Nephron progenitor cell (in vitro differentiated cells): ENCODE measurements around the gene ST6GALNAC3.

Source experiments
- DNase-seq: peaks from one replicate; pipeline ENCODE4 v3.0.0; 2021
- H3K27ac Mint-ChIP-seq: 2 replicates; pipeline ENCODE4 v1.8.0; 2021; ENCODE audit warnings: mild to moderate bottlenecking, moderate library complexity, mixed read lengths
- H3K27me3 Mint-ChIP-seq: 2 replicates; pipeline ENCODE4 v1.8.0; 2021; ENCODE audit warnings: mild to moderate bottlenecking, low read depth, mixed read lengths; ENCODE audit not compliant: poor library complexity
- H3K36me3 Mint-ChIP-seq: 2 replicates; pipeline ENCODE4 v1.8.0; 2021; ENCODE audit warnings: low read depth, mixed read lengths
- H3K4me1 Mint-ChIP-seq: 2 replicates; pipeline ENCODE4 v1.8.0; 2021; ENCODE audit warnings: mixed read lengths
- H3K4me3 Mint-ChIP-seq: 2 replicates; pipeline ENCODE4 v1.8.0; 2021; ENCODE audit warnings: mild to moderate bottlenecking, moderate library complexity, mixed read lengths
- H3K9me3 Mint-ChIP-seq: 2 replicates; pipeline ENCODE4 v1.8.0; 2021; ENCODE audit warnings: mild to moderate bottlenecking, moderate library complexity, mixed read lengths
- TF ChIP-seq, protein P1 (sequence below): fragments of 200-600 bp; sonication (generic); IDR thresholded peaks from 2 replicates; pipeline ENCODE4 v1.5.0; 2021; ENCODE audit warnings: antibody characterized with exemption

ST6GALNAC3 gene

DNA sequence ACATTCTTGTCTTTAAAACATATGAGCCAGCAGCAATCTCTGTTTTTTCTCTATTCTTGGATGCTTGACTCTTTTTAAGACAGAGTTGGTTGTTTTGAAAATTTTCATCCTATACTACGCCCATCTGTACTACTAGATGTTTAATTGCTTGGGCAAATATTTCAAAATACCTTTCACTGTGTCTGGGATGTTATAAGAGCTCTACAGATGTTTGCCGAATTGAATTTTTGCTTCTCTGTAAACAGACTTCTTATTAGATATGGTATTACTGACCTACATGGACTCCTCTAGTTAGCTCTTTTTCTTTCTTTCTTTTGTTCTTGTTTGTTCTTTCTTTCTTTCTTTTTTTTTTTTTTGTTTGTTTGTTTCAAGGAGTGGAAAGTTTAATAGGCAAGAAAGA, 345.1 kb downstream of the ST6GALNAC3 start:
- Mint-ChIP-seq H3K27ac (no peak overlapping the region), H3K27me3 (no peaks in the 10 kb centered on the region), H3K36me3 (no peaks in the 10 kb centered on the region), H3K9me3 (no peaks in the 10 kb centered on the region), H3K4me1 (no peaks in the 10 kb centered on the region), H3K4me3 (no peak overlapping the region)
- no peak for DNase-seq
- TF ChIP-seq, protein P1, sequence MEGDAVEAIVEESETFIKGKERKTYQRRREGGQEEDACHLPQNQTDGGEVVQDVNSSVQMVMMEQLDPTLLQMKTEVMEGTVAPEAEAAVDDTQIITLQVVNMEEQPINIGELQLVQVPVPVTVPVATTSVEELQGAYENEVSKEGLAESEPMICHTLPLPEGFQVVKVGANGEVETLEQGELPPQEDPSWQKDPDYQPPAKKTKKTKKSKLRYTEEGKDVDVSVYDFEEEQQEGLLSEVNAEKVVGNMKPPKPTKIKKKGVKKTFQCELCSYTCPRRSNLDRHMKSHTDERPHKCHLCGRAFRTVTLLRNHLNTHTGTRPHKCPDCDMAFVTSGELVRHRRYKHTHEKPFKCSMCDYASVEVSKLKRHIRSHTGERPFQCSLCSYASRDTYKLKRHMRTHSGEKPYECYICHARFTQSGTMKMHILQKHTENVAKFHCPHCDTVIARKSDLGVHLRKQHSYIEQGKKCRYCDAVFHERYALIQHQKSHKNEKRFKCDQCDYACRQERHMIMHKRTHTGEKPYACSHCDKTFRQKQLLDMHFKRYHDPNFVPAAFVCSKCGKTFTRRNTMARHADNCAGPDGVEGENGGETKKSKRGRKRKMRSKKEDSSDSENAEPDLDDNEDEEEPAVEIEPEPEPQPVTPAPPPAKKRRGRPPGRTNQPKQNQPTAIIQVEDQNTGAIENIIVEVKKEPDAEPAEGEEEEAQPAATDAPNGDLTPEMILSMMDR: no peak

DNA sequence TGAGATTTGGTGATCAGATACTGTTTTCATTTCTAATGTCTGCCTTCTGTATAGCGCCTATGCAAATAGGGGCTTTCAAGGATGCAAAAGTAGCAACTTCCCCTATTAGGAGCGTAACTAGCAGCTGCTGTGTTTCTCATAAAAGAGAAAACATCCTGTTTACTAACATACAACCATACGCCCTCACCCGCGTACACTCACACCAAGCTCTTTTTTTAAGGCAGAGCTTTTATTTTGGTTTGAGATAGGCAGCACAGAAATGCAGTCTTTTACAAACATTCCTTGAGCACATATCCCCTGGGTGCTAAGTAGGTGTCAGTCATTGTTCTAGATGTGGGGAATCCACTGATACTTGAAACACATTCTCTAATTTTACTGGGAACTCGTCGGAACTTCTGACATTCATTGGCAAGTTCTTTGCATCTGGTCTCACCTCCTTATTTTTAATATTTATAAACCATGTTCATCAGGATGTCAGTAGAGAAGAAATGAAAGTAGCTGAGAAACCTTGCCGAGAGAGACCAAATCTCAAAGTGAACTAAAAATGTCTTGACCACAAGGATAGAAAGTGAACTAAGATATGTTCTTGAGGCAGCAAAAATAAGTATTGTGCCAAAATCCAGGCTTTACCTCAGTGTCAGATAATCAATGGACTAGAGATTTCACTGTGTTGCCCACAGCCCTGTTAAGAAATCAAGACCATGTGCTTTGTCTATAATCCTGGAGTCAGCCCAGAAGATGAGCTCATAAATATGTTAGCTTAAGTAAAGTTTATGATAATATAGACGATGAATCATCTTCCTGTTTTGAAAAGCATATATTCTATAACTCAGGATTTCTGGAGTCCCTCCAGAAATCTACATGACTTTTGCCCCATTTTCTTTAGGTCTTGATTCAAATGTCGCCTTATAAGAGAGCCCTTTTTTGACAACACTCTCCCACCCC, 350.9 kb downstream of the ST6GALNAC3 start:
- peaks cover 5% of the 10 kb centered on the region for H3K4me1 Mint-ChIP-seq
- H3K9me3 Mint-ChIP-seq: no peaks in the 10 kb centered on the region
- no peak overlapping the region for H3K27ac Mint-ChIP-seq
- H3K36me3 Mint-ChIP-seq: no peaks in the 10 kb centered on the region
- TF ChIP-seq, protein P1: no peak
- no peak overlapping the region for H3K4me3 Mint-ChIP-seq
- DNase-seq: no peak
- no peaks in the 10 kb centered on the region for H3K27me3 Mint-ChIP-seq

DNA sequence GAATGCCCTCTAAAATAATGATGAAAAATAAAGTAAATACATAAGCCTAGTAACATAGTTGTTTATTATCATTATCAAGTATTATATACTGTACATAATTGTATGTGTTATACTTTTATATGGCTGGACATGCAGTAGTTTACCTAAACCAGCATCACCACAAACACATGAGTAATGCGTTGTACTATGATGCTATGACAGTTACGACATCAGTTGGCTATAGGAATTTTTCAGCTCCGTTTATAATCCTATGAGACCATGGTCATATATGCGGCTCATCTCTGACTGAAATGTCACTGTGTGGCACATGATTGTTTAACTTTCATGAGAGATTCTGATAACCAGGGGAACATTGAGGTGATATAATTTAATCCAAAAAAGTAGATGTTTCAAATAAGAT, 352.1 kb downstream of the ST6GALNAC3 start:
- no peaks in the 10 kb centered on the region for H3K36me3 Mint-ChIP-seq
- no peaks in the 10 kb centered on the region for H3K27me3 Mint-ChIP-seq
- H3K4me1 Mint-ChIP-seq: peaks cover 8% of the 10 kb centered on the region
- no peaks in the 10 kb centered on the region for H3K9me3 Mint-ChIP-seq
- TF ChIP-seq, protein P1: no peak
- DNase-seq: no peak
- H3K27ac Mint-ChIP-seq: no peak overlapping the region
- no peak overlapping the region for H3K4me3 Mint-ChIP-seq

DNA sequence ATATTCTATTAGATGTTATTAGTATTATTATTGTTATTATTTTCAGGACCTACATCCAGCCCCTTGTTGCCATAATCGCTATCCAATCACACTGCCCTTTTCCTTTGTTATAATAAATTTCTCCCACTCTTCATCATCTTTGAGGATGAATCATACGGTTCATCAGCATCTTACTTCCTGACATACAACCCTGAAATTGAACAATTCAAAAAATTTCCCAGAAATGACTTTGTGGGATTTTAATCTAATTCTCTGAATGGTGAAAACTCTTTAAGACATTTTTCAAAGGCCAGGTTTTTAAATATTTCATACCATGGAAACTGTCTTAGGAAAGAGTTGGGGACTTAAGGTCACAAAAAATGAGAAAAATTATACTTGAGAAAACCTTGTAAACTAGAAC, 353.5 kb downstream of the ST6GALNAC3 start:
- H3K4me1 Mint-ChIP-seq: peaks cover 12% of the 10 kb centered on the region
- H3K4me3 Mint-ChIP-seq: no peak overlapping the region
- no peaks in the 10 kb centered on the region for H3K9me3 Mint-ChIP-seq
- no peak for DNase-seq
- TF ChIP-seq, protein P1: no peak
- no peak overlapping the region for H3K27ac Mint-ChIP-seq
- H3K27me3 Mint-ChIP-seq: no peaks in the 10 kb centered on the region
- H3K36me3 Mint-ChIP-seq: no peaks in the 10 kb centered on the region

DNA sequence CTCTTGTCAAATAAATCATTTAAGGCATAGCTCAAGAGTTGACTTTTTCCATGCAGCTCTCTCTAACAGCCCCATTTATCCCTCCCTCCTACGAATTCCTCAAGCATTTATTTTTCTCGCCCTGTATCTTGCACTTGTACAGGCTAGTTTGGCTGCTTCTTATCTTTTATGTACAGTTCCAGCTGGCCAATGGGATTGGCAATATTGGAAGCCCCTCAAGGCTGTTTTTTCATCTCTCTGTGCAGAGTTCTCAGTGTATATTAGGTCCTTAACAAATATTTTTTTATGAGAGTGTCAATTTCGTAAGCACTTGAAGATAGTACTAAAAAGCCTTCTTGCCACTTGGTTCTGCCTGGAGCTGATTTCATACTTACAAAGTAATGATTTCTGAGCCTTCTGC, 356.0 kb downstream of the ST6GALNAC3 start:
- no peak overlapping the region for H3K27ac Mint-ChIP-seq
- no peaks in the 10 kb centered on the region for H3K9me3 Mint-ChIP-seq
- H3K4me3 Mint-ChIP-seq: no peak overlapping the region
- no peaks in the 10 kb centered on the region for H3K27me3 Mint-ChIP-seq
- DNase-seq: no peak
- TF ChIP-seq, protein P1: no peak
- H3K4me1 Mint-ChIP-seq: peaks cover 27% of the 10 kb centered on the region
- H3K36me3 Mint-ChIP-seq: no peaks in the 10 kb centered on the region

DNA sequence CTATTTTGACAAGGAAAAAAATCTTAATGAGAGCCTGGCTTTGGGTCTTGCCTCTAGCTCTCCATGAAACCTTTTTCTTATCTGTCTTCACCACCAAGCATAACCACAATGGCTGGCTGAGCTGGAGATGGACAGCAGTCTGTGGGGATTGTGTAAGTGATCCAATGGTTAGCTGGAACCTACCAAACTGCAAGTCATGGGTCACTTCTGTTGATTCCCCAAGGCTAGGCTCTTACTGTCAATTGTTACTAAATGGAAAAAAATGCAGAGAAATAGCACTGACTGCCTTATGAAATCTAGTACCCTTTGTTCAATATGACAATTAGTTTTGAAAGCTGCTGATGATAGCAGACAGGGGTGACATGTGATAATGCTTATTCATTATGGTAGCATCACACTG, 359.0 kb downstream of the ST6GALNAC3 start:
- no peak overlapping the region for H3K4me3 Mint-ChIP-seq
- no peaks in the 10 kb centered on the region for H3K9me3 Mint-ChIP-seq
- no peaks in the 10 kb centered on the region for H3K27me3 Mint-ChIP-seq
- TF ChIP-seq, protein P1: no peak
- DNase-seq: no peak
- H3K4me1 Mint-ChIP-seq: peaks cover 27% of the 10 kb centered on the region
- H3K27ac Mint-ChIP-seq: no peak overlapping the region
- H3K36me3 Mint-ChIP-seq: no peaks in the 10 kb centered on the region
